Esophagus muscularis mucosa (tissue), 4 donors: ENCODE results near the gene CDC42BPA. TPM values are rescaled to one million over a fixed set of nuclear protein-coding genes. Genes with fewer than 3 reads are reported as not detected.

Source experiments
- DNase-seq: peaks from one replicate; pipeline ENCODE4 v3.0.0-alpha.2; 2017; ENCODE audit errors: extremely low spot score
- H3K27ac ChIP-seq, 4 donors: fragments of 200-600 bp; sonication (generic); replicated peaks in 1 of 4; 1 replicate in 3 of 4; 2 replicates in 1 of 4; pipeline ENCODE4 v1.5.1; 2016 to 2019; ENCODE audit warnings: mild to moderate bottlenecking in 1 of 4
- H3K27me3 ChIP-seq, 4 donors: fragments of 200-600 bp; sonication (generic); one replicate each; pipeline versions ENCODE4 v1.5.1 to v1.6.0; 2016 to 2019
- H3K36me3 ChIP-seq, 4 donors: fragments of 200-600 bp; sonication (generic); one replicate each; pipeline ENCODE4 v1.5.1; 2016 to 2019
- H3K4me1 ChIP-seq, 4 donors: fragments of 200-600 bp; sonication (generic); one replicate each; pipeline ENCODE4 v1.5.1; 2016 to 2019
- H3K4me3 ChIP-seq, 4 donors: fragments of 200-600 bp; sonication (generic); 1 replicate in 2 of 4; 2 replicates in 2 of 4; pipeline ENCODE4 v1.5.1; 2016 to 2019; ENCODE audit warnings: mild to moderate bottlenecking in 4 of 4, moderate library complexity in 1 of 4
- H3K9me3 ChIP-seq, 4 donors: fragments of 200-600 bp; sonication (generic); 1 replicate in 3 of 4; 2 replicates in 1 of 4; pipeline ENCODE4 v1.5.1; 2016 to 2019
- EP300 ChIP-seq: sonication (generic); formaldehyde crosslinking; IDR thresholded peaks from one replicate; pipeline ENCODE4 v1.6.1; 2017; ENCODE audit warnings: antibody characterized with exemption
- POLR2A ChIP-seq: fragments of 450-650 bp; IDR thresholded peaks from one replicate; pipeline ENCODE4 v1.6.1; 2017; ENCODE audit warnings: antibody characterized with exemption, moderate library complexity, mild to moderate bottlenecking, low read depth
- POLR2AphosphoS5 ChIP-seq, 2 donors: sonication (generic); formaldehyde crosslinking; IDR thresholded peaks; one replicate each; pipeline ENCODE4 v1.6.1; 2017; ENCODE audit warnings: antibody characterized with exemption in 2 of 2
- WGBS: methylation state at CpG from one replicate; pipeline ENCODE4 v1.1.5; 2018; 5-methylcytosine and 5-hydroxymethylcytosine counted together
- intact Hi-C: fragments of 100-400 bp; cut with DNase I; formaldehyde crosslinking; loops from one replicate; pipeline ENCODE4 v1.15.1; 2023
- small RNA-seq, 3 donors: library from RNA; depleted of rRNA; stranded (forward); fragments of <200 nt; gene quantifications; one replicate each; pipeline ENCODE3, GENCODE V24; 2016
- total RNA-seq, 4 donors: library from RNA; depleted of rRNA; stranded (reverse); fragments of >200 nt; gene quantifications; one replicate each; pipeline versions ENCODE4 v1.1.0 to v1.2.1, GENCODE V29; 2016
- TF ChIP-seq, protein P1 (sequence below), 3 experiments: fragments of 200-600 bp in 2 of 3; fragments of 450-650 bp in 1 of 3; sonication (generic) in 2 of 3; IDR thresholded peaks; one replicate each; pipeline ENCODE4 v1.5.1; 2017 to 2019; ENCODE audit warnings: antibody characterized with exemption in 3 of 3, mild to moderate bottlenecking in 2 of 3, moderate library complexity in 1 of 3

CDC42BPA gene
- total RNA-seq, 4 donors from 2014 or later, result 59.5 to 72.2 (median 69.7) TPM

DNA sequence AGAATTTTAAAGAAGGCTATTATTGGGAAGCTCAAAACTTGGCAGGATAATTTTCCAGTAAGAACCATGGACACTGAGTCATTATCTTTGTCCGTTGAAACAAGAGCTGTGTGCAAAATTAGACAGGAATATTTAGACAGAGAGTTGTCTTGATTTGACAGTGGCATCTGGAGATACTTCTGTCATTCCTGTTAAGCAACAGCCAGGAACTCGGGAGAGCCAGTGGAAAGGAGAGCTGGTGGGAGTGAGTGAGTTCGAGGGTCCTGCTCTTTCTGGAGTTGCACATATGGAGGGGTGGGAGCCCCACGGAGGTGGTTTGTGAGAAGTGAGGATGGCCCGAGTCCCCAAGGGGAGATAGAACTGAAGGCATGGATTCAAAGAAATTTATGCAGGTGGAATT, 375.1 kb downstream of the CDC42BPA start:
- Histone ChIP-seq H3K4me1 (peaks cover 53 to 76% (median 75%) of the 10 kb centered on the region in 4 donors), H3K9me3 (peaks cover 0 to 6% (median 2%) of the 10 kb centered on the region in 4 donors), H3K27me3 (no peaks in the 10 kb centered on the region), H3K36me3 (no peaks in the 10 kb centered on the region), H3K27ac (peak overlapping the region; percentile 46 to 99 (median 76)), H3K4me3 (peak overlapping the region in 3 of 4 donors; percentile 13 to 86 (median 24))
- DNase-seq, result no peak
- no peak for TF ChIP-seq EP300
- no peak for TF ChIP-seq POLR2AphosphoS5 (IDR thresholded peaks at IDR 0.05)
- TF ChIP-seq, protein P1, sequence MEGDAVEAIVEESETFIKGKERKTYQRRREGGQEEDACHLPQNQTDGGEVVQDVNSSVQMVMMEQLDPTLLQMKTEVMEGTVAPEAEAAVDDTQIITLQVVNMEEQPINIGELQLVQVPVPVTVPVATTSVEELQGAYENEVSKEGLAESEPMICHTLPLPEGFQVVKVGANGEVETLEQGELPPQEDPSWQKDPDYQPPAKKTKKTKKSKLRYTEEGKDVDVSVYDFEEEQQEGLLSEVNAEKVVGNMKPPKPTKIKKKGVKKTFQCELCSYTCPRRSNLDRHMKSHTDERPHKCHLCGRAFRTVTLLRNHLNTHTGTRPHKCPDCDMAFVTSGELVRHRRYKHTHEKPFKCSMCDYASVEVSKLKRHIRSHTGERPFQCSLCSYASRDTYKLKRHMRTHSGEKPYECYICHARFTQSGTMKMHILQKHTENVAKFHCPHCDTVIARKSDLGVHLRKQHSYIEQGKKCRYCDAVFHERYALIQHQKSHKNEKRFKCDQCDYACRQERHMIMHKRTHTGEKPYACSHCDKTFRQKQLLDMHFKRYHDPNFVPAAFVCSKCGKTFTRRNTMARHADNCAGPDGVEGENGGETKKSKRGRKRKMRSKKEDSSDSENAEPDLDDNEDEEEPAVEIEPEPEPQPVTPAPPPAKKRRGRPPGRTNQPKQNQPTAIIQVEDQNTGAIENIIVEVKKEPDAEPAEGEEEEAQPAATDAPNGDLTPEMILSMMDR (IDR thresholded peaks at IDR 0.05), result no peak
- TF ChIP-seq POLR2A, result no peak
- WGBS, result 48% methylated on average over 5 of the region's 5 CpGs
- intact Hi-C loops, result no loop called here

DNA sequence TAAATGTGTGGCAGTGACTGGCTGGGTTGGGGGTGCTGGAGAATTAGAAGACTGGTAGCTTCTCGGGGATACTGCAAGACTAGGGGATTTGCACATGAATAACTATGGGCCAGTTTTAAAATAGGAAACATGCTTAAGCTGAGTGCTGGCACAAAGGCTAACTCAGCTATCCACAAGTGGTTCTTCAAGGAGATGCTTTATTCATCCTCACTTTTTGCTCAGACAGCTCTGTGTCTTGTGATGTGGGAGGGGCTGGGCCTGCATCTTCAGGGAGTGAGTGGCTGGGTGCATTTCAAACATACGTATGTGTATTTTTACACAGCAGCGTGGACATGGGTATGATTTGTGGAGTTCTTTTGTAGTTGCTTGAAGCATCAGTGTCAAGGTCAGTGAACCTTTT, 375.9 kb downstream of the CDC42BPA start:
- Histone ChIP-seq H3K36me3 (no peaks in the 10 kb centered on the region), H3K4me1 (peaks cover 55 to 80% (median 79%) of the 10 kb centered on the region in 4 donors), H3K27ac (peak overlapping the region; percentile 46 to 99 (median 76)), H3K27me3 (no peaks in the 10 kb centered on the region), H3K9me3 (no peaks in the 10 kb centered on the region), H3K4me3 (peak overlapping the region; percentile 11 to 86 (median 48))
- intact Hi-C loops, result no loop called here
- DNase-seq, result no peak
- 50% methylated on average over 3 of the region's 3 CpGs for WGBS
- TF ChIP-seq POLR2A, result no peak
- TF ChIP-seq EP300, result no peak

DNA sequence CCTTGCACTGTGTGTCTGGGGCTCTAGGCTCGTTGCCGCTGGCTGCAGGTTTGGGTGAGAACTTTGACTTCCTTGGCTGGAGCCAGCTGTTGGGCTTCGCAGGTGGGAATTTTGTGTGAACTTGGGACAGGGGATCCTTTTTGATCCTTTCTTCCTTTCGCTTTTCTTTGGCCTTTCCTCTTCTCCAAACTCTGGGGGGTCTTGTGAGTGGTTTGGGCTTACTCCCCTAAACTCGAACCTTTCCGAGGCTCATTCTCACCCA, 377.6 kb downstream of the CDC42BPA start:
- 33% methylated on average over 6 of the region's 6 CpGs for WGBS
- H3K4me3 ChIP-seq, result peak overlapping the region; percentile 69 to 92 (median 84)
- intact Hi-C loops, result no loop called here
- H3K27ac ChIP-seq, result peak overlapping the region; percentile 79 to 99 (median 95)
- no peak for DNase-seq
- no peak for TF ChIP-seq POLR2AphosphoS5 (IDR thresholded peaks at IDR 0.05)
- no peak for TF ChIP-seq EP300
- TF ChIP-seq POLR2A, result no peak
- TF ChIP-seq, protein P1 (IDR thresholded peaks at IDR 0.05), result no peak
- H3K27me3 ChIP-seq, result no peaks in the 10 kb centered on the region
- H3K36me3 ChIP-seq, result no peaks in the 10 kb centered on the region
- H3K4me1 ChIP-seq, result peaks cover 42 to 66% (median 65%) of the 10 kb centered on the region in 4 donors
- H3K9me3 ChIP-seq, result no peaks in the 10 kb centered on the region

DNA sequence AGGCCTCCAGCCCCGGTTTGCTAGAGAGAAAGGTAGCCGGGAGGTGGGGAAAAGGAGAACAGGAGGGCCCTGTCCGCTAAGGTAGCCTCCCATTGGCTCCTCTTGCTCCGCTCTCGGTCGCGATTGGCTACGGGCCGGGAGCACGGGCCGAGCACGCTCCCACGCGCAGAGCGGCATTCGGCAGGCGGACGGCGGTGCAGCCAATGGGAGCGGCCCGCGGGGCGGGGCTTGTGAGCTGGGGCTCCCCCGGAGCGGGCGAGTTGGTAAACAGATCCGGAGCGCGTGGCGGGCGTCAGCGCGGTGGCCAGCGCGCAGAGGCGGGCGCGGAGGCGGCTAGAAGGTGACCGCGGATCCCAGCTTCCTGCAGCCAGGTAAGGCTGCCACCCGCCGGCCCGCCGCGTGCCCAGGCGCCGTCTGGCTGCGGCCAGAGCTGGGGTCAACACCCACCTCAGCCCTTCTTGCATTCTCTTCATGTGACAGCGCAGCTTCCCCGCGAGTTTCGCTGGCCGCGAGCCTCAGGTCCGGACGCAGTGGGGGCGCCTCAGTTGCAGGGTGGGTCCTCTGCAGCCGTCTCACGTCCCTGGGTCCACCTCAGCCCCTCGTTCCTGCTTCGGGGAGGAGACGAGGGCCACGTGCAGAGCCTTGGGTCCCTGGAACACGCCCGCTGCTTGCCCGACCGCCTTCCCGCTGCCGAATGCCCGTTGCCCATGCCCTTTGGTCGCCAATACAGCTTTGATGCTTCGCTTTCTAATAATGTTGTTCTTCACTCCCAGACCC, 378.1 kb downstream of the CDC42BPA start, which contains the start of gene COQ8A:
Gene COQ8A (plus strand): TSS at position 266 of the 777 bp plus-strand sequence. CDS start 21,092 bp downstream, outside the sequence.
- peak within 1 kb of the TSS; percentile 69 to 92 (median 84) for H3K4me3 ChIP-seq
- TF ChIP-seq POLR2AphosphoS5 (IDR thresholded peaks at IDR 0.05) (peak; percentile 31 to 86), EP300 (no peak), POLR2A (peak; percentile 68)
- TF ChIP-seq, protein P1 (IDR thresholded peaks at IDR 0.05), result peak in 1 of 3 experiments; percentile 9
- H3K27me3 ChIP-seq, result no peaks in the 10 kb centered on the region
- H3K9me3 ChIP-seq, result peaks cover 0 to 2% (median under 1%) of the 10 kb centered on the region in 4 donors
- H3K27ac ChIP-seq, result peak within 1 kb of the TSS; percentile 93 to 99 (median 98)
- no peaks in the 10 kb centered on the region for H3K36me3 ChIP-seq
- H3K4me1 ChIP-seq, result peaks cover 36 to 61% (median 59%) of the 10 kb centered on the region in 4 donors
- intact Hi-C loops, result no loop called here
- peak; percentile 100 for DNase-seq
- WGBS, result under 1% methylated on average over 17 of the region's 73 CpGs

Small RNA genes within 50 kb of the gene (small RNA-seq; reads per million reads assigned to genes)
- gene AL353689.1, result 0 reads per million in 3 donors

Other genes starting within 250 kb of the CDC42BPA start
- gene ZNF678, start 245.1 kb upstream of the CDC42BPA start, total RNA-seq, result 1 to 10 TPM; 4.0 to 9.1 (median 5.6) TPM